GM12878 (cell line): ENCODE data around the gene RBM18. TPM values are rescaled to one million over a fixed set of nuclear protein-coding genes. Genes with fewer than 3 reads are reported as not detected.

Source experiments
- ATAC-seq: fragments of 200-7000 bp; cut with Tn5 transposase; 3 replicates; pipeline ENCODE4 v1.9.1; 2020; ENCODE audit warnings: mild to moderate bottlenecking, moderate library complexity
- Bru-seq: library from RNA; stranded (reverse); fragments of 400-500 nt; gene quantifications from one replicate; lab custom pipeline; 2021; lab: Mats Ljungman, UMichigan
- BruChase-seq, 2 experiments: library from RNA; stranded (reverse); fragments of 400-500 nt; gene quantifications; one replicate each; lab custom pipeline; 2021; lab: Mats Ljungman, UMichigan
- BruUV-seq: library from RNA; stranded (reverse); fragments of 400-500 nt; replicated peaks from 2 replicates; lab custom pipeline; 2021; lab: Mats Ljungman, UMichigan
- CTCF ChIA-PET: fragments of 300-600 bp; sonication (Branson Sonifier 250); formaldehyde crosslinking; extraction: SDS; loops from one replicate; lab custom pipeline; 2021; ENCODE audit warnings: inconsistent platforms; lab: Yijun Ruan, JAX
- POLR2A ChIA-PET: fragments of 350-600 bp; formaldehyde crosslinking; extraction: SDS; loops from one replicate; lab custom pipeline; 2021; ENCODE audit warnings: inconsistent platforms; lab: Charles Lee
- RAD21 ChIA-PET: fragments of 300-600 bp; sonication (Branson Sonifier 250); formaldehyde crosslinking; loops from one replicate; lab custom pipeline; 2023; ENCODE audit warnings: antibody characterized with exemption; ENCODE audit not compliant: unreplicated experiment; lab: Charles Lee
- SMC1A ChIA-PET: fragments of 300-600 bp; sonication (Branson Sonifier 250); formaldehyde crosslinking; loops from one replicate; lab custom pipeline; 2023; ENCODE audit not compliant: unreplicated experiment, uncharacterized antibody; lab: Charles Lee
- DNase-seq: peaks from one replicate; pipeline ENCODE4 v3.0.0-alpha.2; 2011; ENCODE audit warnings: low read depth, low spot score
- FAIRE-seq: peaks from 3 replicates; lab custom pipeline; 2011; peaks lifted over from hg19 to GRCh38; lab: Jason Lieb, UNC
- H2AFZ ChIP-seq: 2 replicates; pipeline ENCODE4 v1.6.0; 2011; ENCODE audit warnings: low read depth, low read length, control low read depth; ENCODE audit not compliant: control insufficient read depth
- H3K27ac ChIP-seq: 2 replicates; pipeline ENCODE4 v1.5.1; 2011; ENCODE audit warnings: control low read depth; ENCODE audit not compliant: control insufficient read depth, insufficient read depth
- H3K27me3 ChIP-seq, 2 experiments: replicated peaks in 1 of 2; 2 replicates each; pipeline versions ENCODE4 v1.6.0 to v1.6.1; 2011; ENCODE audit warnings: low read length in 1 of 2; ENCODE audit not compliant: control insufficient read depth in 2 of 2, insufficient read depth in 2 of 2
- H3K36me3 ChIP-seq, 2 experiments: 2 replicates each; pipeline ENCODE4 v1.5.1; 2011; ENCODE audit warnings: low read length in 1 of 2; ENCODE audit not compliant: control insufficient read depth in 2 of 2, insufficient read depth in 2 of 2
- H3K4me1 ChIP-seq: 2 replicates; pipeline ENCODE4 v1.6.1; 2011; ENCODE audit warnings: mild to moderate bottlenecking, low read length, moderate library complexity, mixed read lengths; ENCODE audit not compliant: control insufficient read depth, insufficient read depth
- H3K4me2 ChIP-seq: 2 replicates; pipeline ENCODE4 v1.6.0; 2011; ENCODE audit warnings: control low read depth; ENCODE audit not compliant: control insufficient read depth, insufficient read depth
- H3K4me3 ChIP-seq: fragments of 200-600 bp; sonication (generic); 2 replicates; pipeline ENCODE4 v1.5.1; 2016
- H3K79me2 ChIP-seq: 2 replicates; pipeline ENCODE4 v1.6.0; 2011; ENCODE audit warnings: low read length; ENCODE audit not compliant: control insufficient read depth, insufficient read depth
- H3K9ac ChIP-seq: 2 replicates; pipeline ENCODE4 v1.8.0; 2011; ENCODE audit warnings: low read length, control low read depth, mixed read lengths; ENCODE audit not compliant: control insufficient read depth, insufficient read depth
- H3K9me3 ChIP-seq: replicated peaks from 3 replicates; pipeline ENCODE4 v1.5.1; 2011; ENCODE audit warnings: mild to moderate bottlenecking, low read length; ENCODE audit not compliant: control insufficient read depth, insufficient read depth
- H4K20me1 ChIP-seq: 2 replicates; pipeline ENCODE4 v1.6.0; 2011; ENCODE audit not compliant: control insufficient read depth, insufficient read depth
- BHLHE40 ChIP-seq, 2 experiments: fragments of 450-650 bp in 1 of 2; IDR thresholded peaks; 2 replicates each; pipeline ENCODE4 v1.6.1; 2011 to 2017; ENCODE audit warnings: low read depth in 2 of 2, borderline replicate concordance in 1 of 2, improper control_type of control experiment in 1 of 2, low read length in 1 of 2, mild to moderate bottlenecking in 1 of 2
- DPF2 ChIP-seq: fragments of 450-650 bp; IDR thresholded peaks from 2 replicates; pipeline ENCODE4 v1.6.1; 2017; ENCODE audit warnings: mild to moderate bottlenecking
- E4F1 ChIP-seq: fragments of 450-650 bp; IDR thresholded peaks from 2 replicates; pipeline ENCODE4 v1.6.1; 2018; ENCODE audit warnings: borderline replicate concordance, mild to moderate bottlenecking; ENCODE audit not compliant: partially characterized antibody
- IKZF2 ChIP-seq, 2 experiments: fragments of 450-650 bp; IDR thresholded peaks; 2 replicates each; pipeline ENCODE4 v1.6.1; 2017; ENCODE audit warnings: mild to moderate bottlenecking in 2 of 2, moderate library complexity in 2 of 2
- KAT2A ChIP-seq: conservative IDR thresholded peaks from 2 replicates; pipeline ENCODE4 v1.6.1; 2011; ENCODE audit warnings: low read depth, low read length; ENCODE audit not compliant: control insufficient read depth
- NR2C2 ChIP-seq: IDR thresholded peaks from 2 replicates; pipeline ENCODE4 v1.6.1; 2011; ENCODE audit warnings: borderline replicate concordance, low read depth; ENCODE audit not compliant: control insufficient read depth, insufficient read length
- RFX5 ChIP-seq: IDR thresholded peaks from 2 replicates; pipeline ENCODE4 v1.6.1; 2011; ENCODE audit warnings: low read depth, low read length, improper control_type of control experiment
- SIX5 ChIP-seq: IDR thresholded peaks from 2 replicates; pipeline ENCODE4 v1.6.1; 2011; ENCODE audit warnings: mild to moderate bottlenecking, low read depth, low read length, moderate library complexity; ENCODE audit not compliant: severe bottlenecking
- SP1 ChIP-seq: IDR thresholded peaks from one replicate; pipeline ENCODE4 v1.6.1; 2011; ENCODE audit warnings: low read depth, low read length
- WGBS: methylation state at CpG from one replicate; pipeline ENCODE4 v1.1.6; 2016; ENCODE audit warnings: low lambda C conversion rate; ENCODE audit not compliant: insufficient replicate concordance, insufficient coverage; ENCODE audit errors: missing lambda C conversion rate; 5-methylcytosine and 5-hydroxymethylcytosine counted together
- in situ Hi-C: fragments of 300-500 bp; cut with MboI; formaldehyde crosslinking; loops from 9 replicates; pipeline ENCODE4 v1.14.3; 2018; ENCODE audit warnings: mixed read lengths
- intact Hi-C: fragments of 100-400 bp; cut with micrococcal nuclease; formaldehyde crosslinking; loops from one replicate; pipeline ENCODE4 v1.14.2; 2022; ENCODE audit not compliant: unreplicated experiment
- long read RNA-seq, 2 experiments: library from polyadenylated mRNA; unstranded; transcript quantifications; one replicate each; pipeline ENCODE4 v2.0.0, GENCODE V29; 2019 to 2020
- polyA minus RNA-seq, 3 experiments: library from RNA; depleted of rRNA, polyadenylated mRNA; stranded (reverse); fragments of >200 nt; gene quantifications; 2 replicates each; pipeline ENCODE4 v1.2.3, GENCODE V29; 2011
- polyA plus RNA-seq, 11 experiments: library from polyadenylated mRNA; depleted of rRNA in 4 of 11; unstranded in 6 of 11; stranded (reverse) in 5 of 11; fragments of >200 nt; fragmentation: Nextera tagmentation in 4 of 11; fragmentation: Illumina TruSeq in 1 of 11; extraction: Ambion mirVana in 4 of 11; extraction: Trizol in 1 of 11; gene quantifications; 1 replicate in 1 of 11; 2 replicates in 10 of 11; pipeline versions ENCODE4 v1.2.1 to v1.2.3, GENCODE V29; 2011 to 2016; ENCODE audit warnings: inconsistent platforms in 2 of 11, missing spikeins in 2 of 11, low read depth in 1 of 11
- total RNA-seq, 4 experiments: library from RNA; depleted of rRNA in 3 of 4; stranded (reverse); fragments of >200 nt in 3 of 4; fragmentation: Illumina TruSeq in 1 of 4; extraction: Trizol in 1 of 4; gene quantifications; 2 replicates each; pipeline versions ENCODE4 v1.2.1 to v1.2.3, GENCODE V29; 2013 to 2021
- TF ChIP-seq, protein P1 (sequence below): IDR thresholded peaks from 2 replicates; pipeline ENCODE4 v1.6.1; 2011; ENCODE audit warnings: mild to moderate bottlenecking, low read depth, low read length, moderate library complexity; ENCODE audit not compliant: insufficient replicate concordance
- TF ChIP-seq, protein P2 (sequence below): IDR thresholded peaks from 2 replicates; pipeline ENCODE4 v1.6.1; 2012; ENCODE audit warnings: low read depth, low read length, improper control_type of control experiment

The RBM18 gene, protein sequence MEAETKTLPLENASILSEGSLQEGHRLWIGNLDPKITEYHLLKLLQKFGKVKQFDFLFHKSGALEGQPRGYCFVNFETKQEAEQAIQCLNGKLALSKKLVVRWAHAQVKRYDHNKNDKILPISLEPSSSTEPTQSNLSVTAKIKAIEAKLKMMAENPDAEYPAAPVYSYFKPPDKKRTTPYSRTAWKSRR
- 9.0 and 9.4 TPM in 2 replicates for total RNA-seq (2013; cell fraction: nucleolus; rRNA removed)
- total RNA-seq (2014; rRNA removed) (6.4 and 7.9 TPM in 2 replicates), total RNA-seq (2014; rRNA removed; fragmentation: Illumina TruSeq; extraction: Trizol) (10.3 and 10.5 TPM in 2 replicates), total RNA-seq (2021) (18.2 and 18.6 TPM in 2 replicates), polyA plus RNA-seq (2011; rRNA removed) (36.9 and 59.3 TPM in 2 replicates), polyA plus RNA-seq (2014; fragmentation: Illumina TruSeq; extraction: Trizol) (23.8 and 25.6 TPM in 2 replicates), polyA plus RNA-seq (2014; fragmentation: Nextera tagmentation; extraction: Ambion mirVana) (10 to 100 TPM; 41.0 to 42.2 TPM), polyA plus RNA-seq (2014; rRNA removed) (10.9 and 11.5 TPM in 2 replicates), polyA plus RNA-seq (2016; fragmentation: Nextera tagmentation; extraction: Ambion mirVana) (10 to 100 TPM; 42.9 to 46.8 TPM), polyA minus RNA-seq (2011; rRNA and poly(A)+ RNA removed) (11.8 and 20.6 TPM in 2 replicates), Bru-seq, nascent RNA (percentile 86 among the genes with signal in this experiment), BruChase-seq, experiment 1, labeled RNA remaining after a 6-hour chase (percentile 72 among the genes with signal in this experiment), BruChase-seq, experiment 2, labeled RNA remaining after a 2-hour chase (percentile 82 among the genes with signal in this experiment)
- polyA plus RNA-seq (2011; ENCODE audit: low read depth): 7.0 TPM
- 12.3 and 13.0 TPM in 2 replicates for polyA plus RNA-seq (2011; cell fraction: cytosol; rRNA removed)
- polyA plus RNA-seq (2011; cell fraction: nucleus; rRNA removed): 8.6 and 10.2 TPM in 2 replicates
- 11.2 and 12.8 TPM in 2 replicates for polyA plus RNA-seq (2012)
- 4.9 and 7.2 TPM in 2 replicates for polyA minus RNA-seq (2011; cell fraction: cytosol; rRNA and poly(A)+ RNA removed)
- 2.8 and 4.5 TPM in 2 replicates for polyA minus RNA-seq (2011; cell fraction: nucleus; rRNA and poly(A)+ RNA removed)
- long read RNA-seq, experiment 1, full-length matches to known transcripts: 30 of 35 reads
- long read RNA-seq, experiment 1, partial matches to known transcripts: 1 of 35 reads
- long read RNA-seq, experiment 1, other reads (novel, unspliced or antisense): 4 of 35 reads
- long read RNA-seq, experiment 2, full-length matches to known transcripts: 138 of 171 reads
- long read RNA-seq, experiment 2, partial matches to known transcripts: 6 of 171 reads
- long read RNA-seq, experiment 2, other reads (novel, unspliced or antisense): 27 of 171 reads

DNA sequence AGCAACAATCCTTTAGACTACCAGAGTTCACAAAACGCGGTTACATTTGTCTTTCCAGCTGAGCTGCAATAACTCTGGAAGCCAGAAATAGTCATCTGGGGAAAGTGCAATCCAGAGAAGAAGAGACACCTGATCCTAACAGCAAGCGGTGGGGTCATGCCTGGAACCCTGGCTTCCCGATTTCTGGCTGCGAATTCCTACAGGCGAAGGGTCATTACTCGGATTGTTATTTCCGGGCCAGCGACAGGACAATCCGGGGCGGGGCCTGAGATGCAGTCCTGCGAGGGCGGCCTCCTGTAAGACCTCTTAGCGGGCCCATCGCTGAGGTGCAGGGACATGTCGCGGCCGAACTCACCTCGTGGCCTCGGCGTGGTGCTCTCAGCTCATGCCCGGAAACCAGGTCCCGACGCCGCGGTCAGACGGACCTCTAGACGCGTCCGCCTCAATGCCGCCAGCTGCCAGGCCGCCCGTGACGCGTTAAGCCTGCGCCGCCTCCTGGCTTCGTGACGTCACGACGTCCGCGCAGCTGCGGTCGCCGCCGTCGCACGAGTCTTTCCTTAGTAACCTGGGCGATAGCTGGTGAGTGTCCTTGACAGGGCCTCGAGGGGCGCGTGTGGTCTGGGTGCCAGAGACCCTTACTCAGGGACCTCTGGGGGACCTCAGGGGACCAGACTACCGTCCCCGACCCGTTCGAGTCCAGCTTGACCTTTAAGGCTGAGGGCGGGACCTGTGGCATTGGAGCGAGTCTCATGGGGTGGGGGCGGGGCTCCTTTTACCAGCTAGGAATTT lies at the start of gene RBM18, which contains the start of gene MRRF:
Gene RBM18 (minus strand): TSS at position 481 of the 789 bp plus-strand sequence. CDS start 3,348 bp downstream, outside the sequence.
Gene MRRF (plus strand): TSS at position 523 of the 789 bp plus-strand sequence. CDS start 6,010 bp downstream, outside the sequence.
- DNase-seq: peak; percentile 73
- BruUV-seq: TSS peak; percentile 70
- H3K4me2 ChIP-seq: peak within 1 kb of the TSS; percentile 91
- ChIA-PET POLR2A (interaction anchor here (0.6 to 1.5 kb wide), 9 partner anchors 8 to 695 kb away, joined by 3 to 7 read pairs (median 3); partner anchors contain the start of genes MORN5, NDUFA8 and ZBTB6), CTCF (interaction anchor here (0.9 to 2.4 kb wide), 7 partner anchors 8 to 166 kb away, joined by 3 to 9 read pairs (median 3); partner anchors contain the start of gene NDUFA8), SMC1A (interaction anchor here (0.8 to 1.3 kb wide), 5 partner anchors 18 to 137 kb away, joined by 3 to 5 read pairs (median 4); no protein-coding TSS in a partner anchor), RAD21 (interaction anchor here (1.1 kb wide), 1 partner anchor 199 kb away, joined by 3 read pairs; no protein-coding TSS in a partner anchor)
- H3K27me3 ChIP-seq: no peaks in the 10 kb centered on the region
- H3K36me3 ChIP-seq: peaks cover 0 to 15% of the 10 kb centered on the region in 2 experiments; a peak in 2 of 4 replicates
- FAIRE-seq: no peak
- H3K79me2 ChIP-seq: peaks cover 58% of the 10 kb centered on the region
- H3K9me3 ChIP-seq: no peaks in the 10 kb centered on the region
- WGBS: 1% methylated on average over 60 of the region's 60 CpGs
- ATAC-seq: peak; percentile 89
- in situ Hi-C loops: no loop called here
- intact Hi-C loops: no loop called here
- H3K4me3 ChIP-seq: peak within 1 kb of the TSS; percentile 86
- peak within 1 kb of the TSS; percentile 93 for H3K27ac ChIP-seq
- H3K4me1 ChIP-seq: no peaks in the 10 kb centered on the region
- peak within 1 kb of the TSS; percentile 90 for H3K9ac ChIP-seq
- H2AFZ ChIP-seq: peak within 1 kb of the TSS; percentile 88
- no peaks in the 10 kb centered on the region for H4K20me1 ChIP-seq
- TF ChIP-seq KAT2A: no peak
- TF ChIP-seq BHLHE40 (IDR thresholded peaks at IDR 0.05; ENCODE audit: borderline replicate concordance in 1 of 2, low read depth in 2 of 2, low read length in 1 of 2): peak; percentile 91 to 97
- TF ChIP-seq, protein P1, sequence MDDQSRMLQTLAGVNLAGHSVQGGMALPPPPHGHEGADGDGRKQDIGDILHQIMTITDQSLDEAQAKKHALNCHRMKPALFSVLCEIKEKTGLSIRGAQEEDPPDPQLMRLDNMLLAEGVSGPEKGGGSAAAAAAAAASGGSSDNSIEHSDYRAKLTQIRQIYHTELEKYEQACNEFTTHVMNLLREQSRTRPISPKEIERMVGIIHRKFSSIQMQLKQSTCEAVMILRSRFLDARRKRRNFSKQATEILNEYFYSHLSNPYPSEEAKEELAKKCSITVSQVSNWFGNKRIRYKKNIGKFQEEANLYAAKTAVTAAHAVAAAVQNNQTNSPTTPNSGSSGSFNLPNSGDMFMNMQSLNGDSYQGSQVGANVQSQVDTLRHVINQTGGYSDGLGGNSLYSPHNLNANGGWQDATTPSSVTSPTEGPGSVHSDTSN: peak; percentile 28
- TF ChIP-seq, protein P2, sequence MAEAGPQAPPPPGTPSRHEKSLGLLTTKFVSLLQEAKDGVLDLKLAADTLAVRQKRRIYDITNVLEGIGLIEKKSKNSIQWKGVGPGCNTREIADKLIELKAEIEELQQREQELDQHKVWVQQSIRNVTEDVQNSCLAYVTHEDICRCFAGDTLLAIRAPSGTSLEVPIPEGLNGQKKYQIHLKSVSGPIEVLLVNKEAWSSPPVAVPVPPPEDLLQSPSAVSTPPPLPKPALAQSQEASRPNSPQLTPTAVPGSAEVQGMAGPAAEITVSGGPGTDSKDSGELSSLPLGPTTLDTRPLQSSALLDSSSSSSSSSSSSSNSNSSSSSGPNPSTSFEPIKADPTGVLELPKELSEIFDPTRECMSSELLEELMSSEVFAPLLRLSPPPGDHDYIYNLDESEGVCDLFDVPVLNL: no peak
- TF ChIP-seq E4F1: no peak
- TF ChIP-seq DPF2: peak; percentile 77
- TF ChIP-seq RFX5: peak; percentile 73; the same call in 1 of the 2 replicates
- TF ChIP-seq SP1: peak; percentile 61
- TF ChIP-seq SIX5: peak; percentile 29
- TF ChIP-seq NR2C2: no peak
- peak in 1 of 2 experiments; percentile 56; a peak in 1 of 4 replicates for TF ChIP-seq IKZF2 (IDR thresholded peaks at IDR 0.05)
